Mucosa of stomach (tissue), 1 donor: ENCODE data around the gene TBX4.
"Not testable (repeated sequence)": the region's sequence is repeated elsewhere in the genome, so short reads cannot be mapped to it uniquely, and the experiment has no call there.

Experiments
- H3K27me3 ChIP-seq: one replicate; pipeline ENCODE4 v1.7.0; 2013; ENCODE audit warnings: mild to moderate bottlenecking, low read length; ENCODE audit not compliant: control insufficient read depth, insufficient read depth
- H3K36me3 ChIP-seq: one replicate; pipeline ENCODE4 v1.7.0; 2013; ENCODE audit warnings: low read length; ENCODE audit not compliant: control insufficient read depth, insufficient read depth
- H3K4me1 ChIP-seq: one replicate; pipeline ENCODE4 v1.7.0; 2013; ENCODE audit warnings: mild to moderate bottlenecking, low read length; ENCODE audit not compliant: control insufficient read depth, insufficient read depth
- H3K4me3 ChIP-seq: one replicate; pipeline ENCODE4 v1.7.0; 2013; ENCODE audit warnings: low read length
- H3K9ac ChIP-seq: one replicate; pipeline ENCODE4 v1.7.0; 2013; ENCODE audit warnings: mild to moderate bottlenecking, low read length, moderate library complexity
- H3K9me3 ChIP-seq: one replicate; pipeline ENCODE4 v1.7.0; 2013; ENCODE audit warnings: mild to moderate bottlenecking, low read length, moderate library complexity; ENCODE audit not compliant: control insufficient read depth
- donor health status: Pancreatic carcinoma.

TBX4 gene

GRCh38 chr17:61498042-61498994 is 46.1 kb downstream of the TBX4 start:
- no peaks in the 10 kb centered on the region for H3K27me3 ChIP-seq
- no peaks in the 10 kb centered on the region for H3K4me1 ChIP-seq
- no peak overlapping the region for H3K9ac ChIP-seq
- no peaks in the 10 kb centered on the region for H3K36me3 ChIP-seq
- no peak overlapping the region for H3K4me3 ChIP-seq
- H3K9me3 ChIP-seq, result no peaks in the 10 kb centered on the region

GRCh38 chr17:61499632-61500031 is 47.4 kb downstream of the TBX4 start:
- Histone ChIP-seq H3K9me3 (no peaks in the 10 kb centered on the region), H3K4me3 (no peak overlapping the region), H3K9ac (no peak overlapping the region), H3K36me3 (no peaks in the 10 kb centered on the region), H3K27me3 (no peaks in the 10 kb centered on the region), H3K4me1 (no peaks in the 10 kb centered on the region)

- H3K4me1 ChIP-seq, result no peaks in the 10 kb centered on the region
- no peaks in the 10 kb centered on the region for H3K36me3 ChIP-seq
- H3K9ac ChIP-seq, result no peak overlapping the region
- no peaks in the 10 kb centered on the region for H3K27me3 ChIP-seq
- H3K9me3 ChIP-seq, result no peaks in the 10 kb centered on the region
- no peak overlapping the region for H3K4me3 ChIP-seq
Observed at GRCh38 chr17:61500287-61500686, 48.1 kb downstream of the TBX4 start.

- H3K27me3 ChIP-seq, result no peaks in the 10 kb centered on the region
- no peaks in the 10 kb centered on the region for H3K36me3 ChIP-seq
- H3K9me3 ChIP-seq, result no peaks in the 10 kb centered on the region
- H3K4me3 ChIP-seq, result no peak overlapping the region
- no peaks in the 10 kb centered on the region for H3K4me1 ChIP-seq
- no peak overlapping the region for H3K9ac ChIP-seq
Observed at GRCh38 chr17:61502292-61502691, 50.1 kb downstream of the TBX4 start.

- H3K36me3 ChIP-seq, result no peaks in the 10 kb centered on the region
- H3K4me1 ChIP-seq, result no peaks in the 10 kb centered on the region
- no peak overlapping the region for H3K9ac ChIP-seq
- no peak overlapping the region for H3K4me3 ChIP-seq
- H3K27me3 ChIP-seq, result no peaks in the 10 kb centered on the region
- no peaks in the 10 kb centered on the region for H3K9me3 ChIP-seq
Observed at GRCh38 chr17:61503961-61504360, 51.7 kb downstream of the TBX4 start.

- Histone ChIP-seq H3K4me3 (no peak overlapping the region), H3K27me3 (no peaks in the 10 kb centered on the region), H3K4me1 (no peaks in the 10 kb centered on the region), H3K36me3 (no peaks in the 10 kb centered on the region), H3K9ac (no peak overlapping the region), H3K9me3 (no peaks in the 10 kb centered on the region)
Observed at GRCh38 chr17:61504697-61505096, 52.5 kb downstream of the TBX4 start.

GRCh38 chr17:61505846-61506627 is 53.8 kb downstream of the TBX4 start:
- no peaks in the 10 kb centered on the region for H3K27me3 ChIP-seq
- no peak overlapping the region for H3K9ac ChIP-seq
- H3K9me3 ChIP-seq, result no peaks in the 10 kb centered on the region
- H3K4me3 ChIP-seq, result no peak overlapping the region
- H3K36me3 ChIP-seq, result no peaks in the 10 kb centered on the region
- no peaks in the 10 kb centered on the region for H3K4me1 ChIP-seq

- Histone ChIP-seq H3K36me3 (no peaks in the 10 kb centered on the region), H3K4me1 (no peaks in the 10 kb centered on the region), H3K27me3 (no peaks in the 10 kb centered on the region), H3K9ac (no peak overlapping the region), H3K9me3 (no peaks in the 10 kb centered on the region), H3K4me3 (no peak overlapping the region)
Observed at GRCh38 chr17:61507383-61508066, 55.3 kb downstream of the TBX4 start.

- no peaks in the 10 kb centered on the region for H3K9me3 ChIP-seq
- H3K4me1 ChIP-seq, result no peaks in the 10 kb centered on the region
- no peak overlapping the region for H3K4me3 ChIP-seq
- H3K9ac ChIP-seq, result no peak overlapping the region
- H3K36me3 ChIP-seq, result no peaks in the 10 kb centered on the region
- H3K27me3 ChIP-seq, result no peaks in the 10 kb centered on the region
Observed at GRCh38 chr17:61508912-61509311, 56.7 kb downstream of the TBX4 start.

GRCh38 chr17:61509454-61509853 is 57.2 kb downstream of the TBX4 start:
- not testable (repeated sequence) for H3K36me3 ChIP-seq, H3K9me3 ChIP-seq, H3K27me3 ChIP-seq, H3K4me1 ChIP-seq, H3K9ac ChIP-seq, H3K4me3 ChIP-seq

GRCh38 chr17:61510237-61510636 is 58.0 kb downstream of the TBX4 start:
- H3K9me3 ChIP-seq, result no peaks in the 10 kb centered on the region
- no peaks in the 10 kb centered on the region for H3K27me3 ChIP-seq
- no peak overlapping the region for H3K4me3 ChIP-seq
- H3K4me1 ChIP-seq, result no peaks in the 10 kb centered on the region
- no peaks in the 10 kb centered on the region for H3K36me3 ChIP-seq
- H3K9ac ChIP-seq, result no peak overlapping the region

- Histone ChIP-seq H3K4me3 (no peak overlapping the region), H3K9me3 (no peaks in the 10 kb centered on the region), H3K27me3 (no peaks in the 10 kb centered on the region), H3K9ac (no peak overlapping the region), H3K4me1 (no peaks in the 10 kb centered on the region), H3K36me3 (no peaks in the 10 kb centered on the region)
Observed at GRCh38 chr17:61510991-61511390, 58.8 kb downstream of the TBX4 start.
